Measurements from ENCODE around the gene CEP78.

CEP78 gene

GRCh38 chr9:78314550-78314949, 78.7 kb downstream of the CEP78 start:
- no peak for DNase-seq

GRCh38 chr9:78314953-78315870, 79.3 kb downstream of the CEP78 start:
- DNase-seq = no peak

- no peak for DNase-seq
Observed at GRCh38 chr9:78316166-78316892, 80.5 kb downstream of the CEP78 start.

GRCh38 chr9:78319197-78320029, 83.5 kb downstream of the CEP78 start:
- no peak for DNase-seq

- DNase-seq = no peak
Observed at GRCh38 chr9:78320030-78320693, 84.3 kb downstream of the CEP78 start.

GRCh38 chr9:78320875-78321496, 85.1 kb downstream of the CEP78 start:
- no peak for DNase-seq

DNA sequence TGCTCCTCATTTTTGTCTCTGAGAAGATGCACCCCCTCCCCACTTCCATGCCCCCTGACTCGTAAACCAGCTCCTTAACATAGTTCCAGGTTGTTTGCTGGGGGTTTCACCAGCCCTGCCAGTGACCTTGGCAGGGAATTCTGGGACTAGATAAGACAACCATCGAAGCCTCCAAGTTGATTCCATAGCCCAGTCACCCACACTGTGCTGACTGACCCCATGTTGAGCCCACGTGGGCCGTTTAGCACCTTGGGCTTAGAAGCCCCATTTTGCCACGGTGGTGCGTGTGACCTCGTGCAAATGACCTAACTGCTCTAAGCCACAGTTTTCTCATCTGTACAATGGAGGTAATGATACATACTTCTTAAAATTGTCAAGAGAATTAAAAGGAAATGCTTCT, 85.6 kb downstream of the CEP78 start:
- DNase-seq = no peak

- no peak for DNase-seq
Observed at GRCh38 chr9:78324068-78324650, 88.3 kb downstream of the CEP78 start.

DNA sequence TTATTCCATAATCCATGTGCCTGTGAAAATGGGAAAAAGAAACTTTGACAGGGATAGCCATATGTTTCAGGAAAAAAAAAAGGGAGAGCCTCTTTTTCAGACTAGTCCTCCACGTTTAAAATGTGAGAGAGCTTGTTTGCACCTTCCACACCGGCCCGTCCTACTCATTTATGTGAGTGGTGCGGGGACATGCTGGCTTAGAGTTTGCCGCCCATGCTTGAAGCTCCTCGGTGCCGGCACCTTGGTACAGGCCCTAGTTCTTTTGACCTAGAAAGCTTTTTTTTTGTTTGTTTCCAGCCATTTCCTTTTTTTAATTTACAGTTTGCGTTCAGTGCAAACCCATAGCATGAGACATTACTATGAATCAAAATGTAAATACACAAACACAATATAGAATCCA, 88.8 kb downstream of the CEP78 start:
- DNase-seq = no peak

DNA sequence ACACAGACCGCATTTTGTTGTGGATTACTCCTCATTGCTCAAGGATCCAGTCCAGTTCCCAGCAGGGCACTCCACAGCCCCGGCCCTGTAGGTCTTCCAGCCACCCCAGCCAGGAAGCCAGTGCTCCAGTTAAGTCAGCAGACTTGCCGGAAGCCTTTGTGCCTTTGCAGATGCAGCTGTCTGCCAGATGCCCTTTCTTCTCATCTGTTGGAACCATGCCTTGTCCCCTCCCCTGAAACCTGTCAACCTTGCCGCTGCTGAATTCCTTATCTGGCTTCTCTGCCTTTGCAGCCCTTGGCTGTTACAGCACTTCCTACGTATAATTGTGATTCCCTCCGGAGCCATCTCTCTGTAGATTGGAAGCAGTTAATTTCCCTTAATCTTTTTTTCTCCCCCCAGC, 89.5 kb downstream of the CEP78 start:
- DNase-seq = no peak

DNA sequence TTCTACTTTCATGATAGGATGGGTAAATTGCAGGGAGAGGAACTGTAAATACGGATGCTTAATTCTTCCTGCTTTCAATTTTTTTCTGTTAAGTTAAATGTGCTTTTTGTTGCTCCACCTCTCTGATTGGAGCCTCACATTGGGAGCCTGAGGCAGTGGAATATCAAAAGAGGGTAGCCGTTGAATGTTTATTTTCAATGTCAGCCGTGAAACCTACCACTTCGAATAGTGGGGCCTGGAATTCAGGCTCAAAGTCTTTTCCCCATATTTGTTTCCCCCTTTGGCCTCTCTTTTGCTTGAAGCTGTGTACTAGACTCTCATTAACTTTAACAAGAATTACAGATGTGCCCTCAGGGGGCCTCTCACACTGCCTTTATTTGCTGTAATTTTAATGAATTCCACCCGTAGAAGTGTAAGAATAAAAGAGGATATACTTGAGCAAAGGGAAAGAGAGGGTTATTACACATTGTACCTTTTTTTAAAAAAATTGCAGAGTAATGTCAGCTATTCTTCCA, 90.0 kb downstream of the CEP78 start:
- DNase-seq = no peak

DNA sequence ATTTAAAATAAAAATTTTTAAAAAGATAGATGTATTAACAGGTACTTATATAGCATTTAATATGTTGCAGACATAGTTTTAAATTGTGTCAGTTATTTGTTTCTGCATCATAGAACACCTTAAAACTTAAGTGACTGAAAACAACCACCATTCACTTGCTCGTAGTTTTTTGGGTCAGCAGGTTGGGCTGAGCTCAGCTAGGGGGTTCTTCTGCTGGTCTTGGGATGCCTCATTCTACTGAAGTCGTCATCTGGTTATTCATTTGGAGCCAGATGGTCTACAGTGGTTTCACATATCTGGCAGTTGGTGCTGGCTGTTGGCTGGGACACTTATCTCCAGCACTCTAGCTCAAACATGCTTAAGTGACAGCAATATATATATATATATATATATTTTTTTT, 90.7 kb downstream of the CEP78 start:
- no peak for DNase-seq

Data from NCI-H1417 treated with DMSO at 0.1 percent for 48 hours (cell line).